Neural cell (in vitro differentiated cells): ENCODE data around the gene XAGE3.

Source experiments
- CTCF ChIP-seq: fragments of 450-650 bp; IDR thresholded peaks from 2 replicates; pipeline ENCODE4 v1.5.1; 2014; ENCODE audit warnings: antibody characterized with exemption, mild to moderate bottlenecking, moderate library complexity; ENCODE audit not compliant: poor library complexity, severe bottlenecking
- EP300 ChIP-seq: fragments of 450-650 bp; conservative IDR thresholded peaks from 2 replicates; pipeline ENCODE4 v1.6.1; 2014; ENCODE audit warnings: antibody characterized with exemption, mild to moderate bottlenecking, moderate library complexity; ENCODE audit not compliant: poor library complexity, severe bottlenecking
- EZH2 ChIP-seq: fragments of 200-600, 300-800 bp; shearing (Covaris generic), sonication (generic); IDR thresholded peaks from 2 replicates; pipeline ENCODE4 v1.6.1; 2014; ENCODE audit warnings: antibody characterized with exemption, low read length, borderline replicate concordance, mild to moderate bottlenecking; ENCODE audit not compliant: insufficient read depth, poor library complexity, severe bottlenecking
- MXI1 ChIP-seq: fragments of 450-650 bp; conservative IDR thresholded peaks from 2 replicates; pipeline ENCODE4 v1.6.1; 2014; ENCODE audit warnings: antibody characterized with exemption, mild to moderate bottlenecking; ENCODE audit not compliant: poor library complexity, severe bottlenecking
- POLR2AphosphoS5 ChIP-seq: IDR thresholded peaks from 2 replicates; pipeline ENCODE4 v1.6.1; 2012
- RAD21 ChIP-seq: fragments of 450-650 bp; conservative IDR thresholded peaks from 2 replicates; pipeline ENCODE4 v1.6.1; 2014; ENCODE audit warnings: antibody characterized with exemption, mild to moderate bottlenecking, moderate library complexity
- SMC3 ChIP-seq: fragments of 450-650 bp; conservative IDR thresholded peaks from 2 replicates; pipeline ENCODE4 v1.6.1; 2014; ENCODE audit warnings: antibody characterized with exemption, mild to moderate bottlenecking, moderate library complexity; ENCODE audit not compliant: poor library complexity
- TAF1 ChIP-seq: IDR thresholded peaks from 2 replicates; pipeline ENCODE4 v1.6.1; 2012; ENCODE audit warnings: low read depth
- TF ChIP-seq, protein P1 (sequence below): IDR thresholded peaks from 2 replicates; pipeline ENCODE4 v1.6.1; 2012; ENCODE audit warnings: borderline replicate concordance

- TF ChIP-seq POLR2AphosphoS5 (no peak), CTCF (no peak), MXI1 (no peak), TAF1 (no peak), EZH2 (no peak), EP300 (no peak), RAD21 (no peak), SMC3 (no peak)
- TF ChIP-seq, protein P1, sequence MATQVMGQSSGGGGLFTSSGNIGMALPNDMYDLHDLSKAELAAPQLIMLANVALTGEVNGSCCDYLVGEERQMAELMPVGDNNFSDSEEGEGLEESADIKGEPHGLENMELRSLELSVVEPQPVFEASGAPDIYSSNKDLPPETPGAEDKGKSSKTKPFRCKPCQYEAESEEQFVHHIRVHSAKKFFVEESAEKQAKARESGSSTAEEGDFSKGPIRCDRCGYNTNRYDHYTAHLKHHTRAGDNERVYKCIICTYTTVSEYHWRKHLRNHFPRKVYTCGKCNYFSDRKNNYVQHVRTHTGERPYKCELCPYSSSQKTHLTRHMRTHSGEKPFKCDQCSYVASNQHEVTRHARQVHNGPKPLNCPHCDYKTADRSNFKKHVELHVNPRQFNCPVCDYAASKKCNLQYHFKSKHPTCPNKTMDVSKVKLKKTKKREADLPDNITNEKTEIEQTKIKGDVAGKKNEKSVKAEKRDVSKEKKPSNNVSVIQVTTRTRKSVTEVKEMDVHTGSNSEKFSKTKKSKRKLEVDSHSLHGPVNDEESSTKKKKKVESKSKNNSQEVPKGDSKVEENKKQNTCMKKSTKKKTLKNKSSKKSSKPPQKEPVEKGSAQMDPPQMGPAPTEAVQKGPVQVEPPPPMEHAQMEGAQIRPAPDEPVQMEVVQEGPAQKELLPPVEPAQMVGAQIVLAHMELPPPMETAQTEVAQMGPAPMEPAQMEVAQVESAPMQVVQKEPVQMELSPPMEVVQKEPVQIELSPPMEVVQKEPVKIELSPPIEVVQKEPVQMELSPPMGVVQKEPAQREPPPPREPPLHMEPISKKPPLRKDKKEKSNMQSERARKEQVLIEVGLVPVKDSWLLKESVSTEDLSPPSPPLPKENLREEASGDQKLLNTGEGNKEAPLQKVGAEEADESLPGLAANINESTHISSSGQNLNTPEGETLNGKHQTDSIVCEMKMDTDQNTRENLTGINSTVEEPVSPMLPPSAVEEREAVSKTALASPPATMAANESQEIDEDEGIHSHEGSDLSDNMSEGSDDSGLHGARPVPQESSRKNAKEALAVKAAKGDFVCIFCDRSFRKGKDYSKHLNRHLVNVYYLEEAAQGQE = no peak
Observed at GRCh38 chrX:52821079-52821760, 46.7 kb downstream of the XAGE3 start.
